Pancreas (tissue), 10 donors: ENCODE data around the gene MAFG. TPM values are rescaled to one million over a fixed set of nuclear protein-coding genes. Genes with fewer than 3 reads are reported as not detected.

Experiments used
- ATAC-seq, 4 donors: fragments of 200-7000 bp; cut with Tn5 transposase; one replicate each; pipeline versions ENCODE4 v1.8.0 to v1.9.1; 2020; ENCODE audit warnings: mild to moderate bottlenecking in 4 of 4, moderate library complexity in 4 of 4
- DNase-seq, 6 donors: peaks; one replicate each; pipeline ENCODE4 v3.0.0-alpha.2; 2020
- FAIRE-seq: peaks from 2 replicates; lab custom pipeline; 2012; peaks lifted over from hg19 to GRCh38; lab: Jason Lieb, UNC
- H3K27ac ChIP-seq, 4 donors: fragments of 200-600 bp; sonication (generic); 1 replicate in 3 of 4; 2 replicates in 1 of 4; pipeline versions ENCODE4 v1.5.0 to v1.8.0; 2020
- H3K27me3 ChIP-seq, 4 donors: fragments of 200-600 bp; one replicate each; pipeline ENCODE4 v1.8.0; 2021
- H3K36me3 ChIP-seq, 3 donors: fragments of 200-600 bp; sonication (generic) in 1 of 3; one replicate each; pipeline versions ENCODE4 v1.5.0 to v1.8.0; 2020 to 2021
- H3K4me1 ChIP-seq, 3 donors: fragments of 200-600 bp; one replicate each; pipeline ENCODE4 v1.8.0; 2021
- H3K4me3 ChIP-seq, 4 donors: fragments of 200-600 bp; sonication (generic) in 2 of 4; one replicate each; pipeline versions ENCODE4 v1.5.0 to v1.8.0; 2020 to 2021
- H3K9me3 ChIP-seq, 4 donors: fragments of 200-600 bp; one replicate each; pipeline ENCODE4 v1.8.0; 2021
- WGBS, 2 donors: extraction: QIAGEN DNeasy Blood & Tissue Kit; methylation state at CpG; one replicate each; pipeline ENCODE4 v1.1.7; 2013; 5-methylcytosine and 5-hydroxymethylcytosine counted together
- intact Hi-C, 3 donors: fragments of 100-400 bp; cut with DNase I; formaldehyde crosslinking; loops; one replicate each; pipeline versions ENCODE4 v1.11.1 to v1.14.2; 2022
- polyA plus RNA-seq, 2 donors: library from polyadenylated mRNA; stranded (reverse); fragments of 200-250 nt; gene quantifications; one replicate each; pipeline ENCODE4 v1.2.3, GENCODE V29; 2013
- total RNA-seq, 6 donors: library from RNA; stranded (reverse); fragmentation: NEBNext Ultra II Directional in 4 of 6; extraction: Animal tissue kit (Norgen Biotek cat#: 25700) in 4 of 6; gene quantifications; one replicate each; pipeline versions ENCODE4 v1.2.1 to v1.2.4, GENCODE V29; 2021 to 2023
- TF ChIP-seq, protein P1 (sequence below), 4 donors: fragments of 200-600 bp; sonication (generic) in 3 of 4; IDR thresholded peaks; one replicate each; pipeline versions ENCODE4 v1.5.0 to v1.8.0; 2021; ENCODE audit warnings: antibody characterized with exemption in 4 of 4
- donor health status: healthy with polysubstance abuse.
- donor health status: DM: no; HTN: no; CAD: no; lungs with moderate emphysema.
- donor health status: DM: no; HTN: no; CAD: no.
- donor health status: control.
- donor health status: control.
- donor health status: Bipolar disorder and iron deficiency.
- donor health status: DM: yes; HTN: yes; CAD: no.
- donor health status: DM: no; HTN: no; CAD: no.
- donor health status: DM: no; HTN: no; CAD: no.
- donor health status: DM: yes; HTN: yes; CAD: no.

Gene MAFG
- total and polyA plus RNA-seq, 8 donors, result 6.4 to 11.1 (median 8.0) TPM

DNA sequence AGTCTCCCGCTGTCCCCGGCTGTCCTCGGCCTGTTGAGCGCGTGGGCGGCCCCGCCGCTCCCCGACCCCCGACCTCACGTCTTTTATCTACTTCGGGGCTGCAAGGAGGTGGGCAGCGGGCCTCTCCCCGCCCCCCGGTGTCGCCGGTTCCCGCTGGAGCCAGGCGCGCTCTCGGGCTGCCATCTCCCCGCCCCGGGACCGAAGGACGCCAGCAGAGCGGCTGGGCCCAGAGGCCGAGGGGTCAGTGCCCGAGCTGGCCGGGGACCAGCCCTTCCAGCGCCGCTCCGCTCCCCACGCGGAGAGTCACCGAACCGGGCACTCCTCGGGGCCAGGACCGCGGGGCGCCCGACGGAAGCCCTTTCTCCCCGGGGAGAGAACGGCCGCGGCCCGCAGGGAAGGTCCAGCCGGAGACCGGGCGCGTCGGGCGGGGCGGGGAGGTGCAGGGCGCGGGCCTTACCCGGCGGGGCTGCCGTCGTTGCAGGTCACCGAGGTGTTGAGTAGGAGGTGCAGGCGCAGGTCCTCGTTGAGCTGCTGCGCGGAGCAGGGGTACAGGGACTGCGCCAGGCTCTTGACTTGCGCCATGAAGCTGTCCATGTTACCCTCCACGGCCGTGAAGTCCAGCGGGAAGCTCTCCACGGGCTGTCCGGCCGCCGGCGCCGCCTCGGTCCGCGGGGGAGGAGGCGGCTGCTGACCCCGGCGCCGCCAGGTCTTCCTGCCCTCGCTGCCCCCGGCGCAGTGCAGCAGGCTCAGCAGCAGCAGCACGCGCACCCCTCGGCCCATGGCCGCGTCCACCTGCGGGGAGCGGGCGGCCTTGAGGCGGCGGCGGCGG is 32.8 kb upstream of the MAFG start:
- TF ChIP-seq, protein P1, sequence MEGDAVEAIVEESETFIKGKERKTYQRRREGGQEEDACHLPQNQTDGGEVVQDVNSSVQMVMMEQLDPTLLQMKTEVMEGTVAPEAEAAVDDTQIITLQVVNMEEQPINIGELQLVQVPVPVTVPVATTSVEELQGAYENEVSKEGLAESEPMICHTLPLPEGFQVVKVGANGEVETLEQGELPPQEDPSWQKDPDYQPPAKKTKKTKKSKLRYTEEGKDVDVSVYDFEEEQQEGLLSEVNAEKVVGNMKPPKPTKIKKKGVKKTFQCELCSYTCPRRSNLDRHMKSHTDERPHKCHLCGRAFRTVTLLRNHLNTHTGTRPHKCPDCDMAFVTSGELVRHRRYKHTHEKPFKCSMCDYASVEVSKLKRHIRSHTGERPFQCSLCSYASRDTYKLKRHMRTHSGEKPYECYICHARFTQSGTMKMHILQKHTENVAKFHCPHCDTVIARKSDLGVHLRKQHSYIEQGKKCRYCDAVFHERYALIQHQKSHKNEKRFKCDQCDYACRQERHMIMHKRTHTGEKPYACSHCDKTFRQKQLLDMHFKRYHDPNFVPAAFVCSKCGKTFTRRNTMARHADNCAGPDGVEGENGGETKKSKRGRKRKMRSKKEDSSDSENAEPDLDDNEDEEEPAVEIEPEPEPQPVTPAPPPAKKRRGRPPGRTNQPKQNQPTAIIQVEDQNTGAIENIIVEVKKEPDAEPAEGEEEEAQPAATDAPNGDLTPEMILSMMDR (IDR thresholded peaks at IDR 0.05), result no peak
- no peaks in the 10 kb centered on the region for H3K36me3 ChIP-seq
- peaks cover 5 to 11% (median 5%) of the 10 kb centered on the region in 3 donors for H3K4me1 ChIP-seq
- H3K4me3 ChIP-seq, result peak overlapping the region in 2 of 4 donors; percentile 36 to 48
- ATAC-seq (peak in 3 of 4 donors; percentile 2 to 21 (median 17)), FAIRE-seq (no peak), DNase-seq (peak in 2 of 6 donors; percentile 47 to 83)
- intact Hi-C loops, result loop anchor here in 1 of 3 donors (5.0 kb wide), 1 partner anchor 57 kb away; no protein-coding TSS in a partner anchor
- H3K9me3 ChIP-seq, result no peaks in the 10 kb centered on the region
- no peak overlapping the region for H3K27ac ChIP-seq
- WGBS, 2 donors, result 4 to 5% methylated on average over 38 to 98 of the region's 98 CpGs
- peaks cover 0 to 9% (median 5%) of the 10 kb centered on the region in 4 donors for H3K27me3 ChIP-seq

DNA sequence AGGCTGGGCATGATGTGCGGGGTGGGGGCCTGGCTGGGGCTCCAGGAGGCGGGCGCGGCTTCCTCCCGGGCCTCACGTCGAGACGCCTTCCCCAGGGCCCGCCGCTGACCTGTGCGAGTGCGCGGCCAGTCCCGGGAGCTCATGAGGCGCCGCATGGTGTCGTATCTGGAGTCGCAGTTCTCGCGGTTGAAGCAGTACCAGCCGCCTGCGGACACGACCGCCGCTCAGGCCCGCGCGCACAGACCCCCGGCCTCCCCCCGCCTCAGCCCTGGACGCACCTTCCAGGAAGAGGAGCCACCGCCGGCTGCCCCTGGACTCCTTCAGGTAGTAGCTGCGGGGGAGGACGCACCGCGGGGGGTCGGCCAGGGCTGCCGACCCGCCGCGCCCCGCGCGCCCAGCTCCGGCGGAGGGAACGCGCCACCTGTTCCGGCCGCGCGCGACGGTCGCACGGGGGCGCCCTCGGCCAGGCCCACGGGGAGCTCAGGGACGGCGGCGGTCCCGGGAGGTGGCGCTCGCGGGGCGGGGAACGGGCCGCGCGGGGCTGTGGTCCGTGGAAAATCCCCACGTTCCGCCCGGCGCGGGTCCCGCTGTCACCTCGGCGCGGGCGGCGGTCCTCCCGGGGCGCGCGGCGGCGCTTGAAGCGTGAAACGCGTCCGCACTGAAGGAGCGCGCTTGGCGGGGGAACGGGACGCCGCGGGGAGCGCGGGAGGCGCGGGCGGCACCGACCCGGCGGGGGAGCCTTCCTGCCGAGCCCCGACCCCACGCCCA is 32.0 kb upstream of the MAFG start:
- H3K36me3 ChIP-seq, result no peaks in the 10 kb centered on the region
- TF ChIP-seq, protein P1 (IDR thresholded peaks at IDR 0.05), result peak; percentile 23 to 69 (median 60)
- H3K27ac ChIP-seq, result no peak overlapping the region
- FAIRE-seq (no peak), DNase-seq (peak; percentile 54 to 95 (median 78)), ATAC-seq (peak; percentile 92 to 97 (median 93))
- peaks cover 0 to 9% (median 5%) of the 10 kb centered on the region in 4 donors for H3K27me3 ChIP-seq
- intact Hi-C loops, result loop anchor here in 2 of 3 donors (5.0 to 10.0 kb wide), 2 partner anchors 55 to 58 kb away; no protein-coding TSS in a partner anchor
- peaks cover 5 to 11% (median 5%) of the 10 kb centered on the region in 3 donors for H3K4me1 ChIP-seq
- WGBS, 2 donors, result 2% methylated on average over 48 to 112 of the region's 112 CpGs
- no peaks in the 10 kb centered on the region for H3K9me3 ChIP-seq
- H3K4me3 ChIP-seq, result peak overlapping the region in 2 of 4 donors; percentile 36 to 48

DNA sequence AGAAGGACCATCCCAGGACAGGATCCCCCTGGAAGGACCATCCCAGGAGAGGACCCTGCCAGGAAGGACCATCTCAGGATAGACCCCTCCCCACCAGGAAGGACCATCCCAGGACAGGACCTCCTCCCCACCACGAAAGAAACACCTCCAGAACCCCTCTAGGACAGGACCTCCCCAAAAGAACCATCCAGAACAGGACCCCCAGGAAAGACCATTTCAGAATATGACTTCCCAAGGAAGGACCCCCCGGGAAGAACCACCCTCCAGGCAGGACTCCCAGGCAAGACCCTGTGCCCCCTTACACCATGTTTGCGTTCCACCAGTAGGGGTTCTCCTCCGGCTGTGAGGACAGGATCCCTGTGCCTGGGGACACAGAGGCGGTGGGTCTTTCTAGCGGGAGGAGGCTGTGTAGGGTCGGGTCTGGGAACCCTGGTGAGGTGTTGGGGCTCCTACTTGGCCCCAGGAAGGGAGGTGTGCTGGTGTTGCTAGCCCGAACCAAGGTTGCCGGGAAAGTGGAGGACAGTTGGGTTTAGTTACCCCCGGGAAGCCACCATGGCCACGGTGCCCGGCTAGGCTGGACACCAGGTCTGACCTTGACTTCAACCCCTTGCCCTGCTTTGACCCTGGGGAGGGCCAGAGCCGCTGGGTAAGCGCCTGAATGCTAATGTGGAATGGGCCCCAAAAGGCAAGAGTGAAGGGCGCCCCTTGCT is 31.3 kb upstream of the MAFG start:
- DNase-seq (no peak), FAIRE-seq (no peak), ATAC-seq (no peak)
- H3K27me3 ChIP-seq, result peaks cover 0 to 9% (median 5%) of the 10 kb centered on the region in 4 donors
- peak overlapping the region in 1 of 4 donors; percentile 48 for H3K4me3 ChIP-seq
- WGBS, 2 donors, result 46 to 50% methylated on average over 15 of the region's 15 CpGs
- no peak overlapping the region for H3K27ac ChIP-seq
- H3K36me3 ChIP-seq, result no peaks in the 10 kb centered on the region
- intact Hi-C loops, result loop anchor here in 1 of 3 donors (10.0 kb wide), 1 partner anchor 56 kb away; no protein-coding TSS in a partner anchor
- H3K4me1 ChIP-seq, result peaks cover 5 to 11% (median 5%) of the 10 kb centered on the region in 3 donors
- H3K9me3 ChIP-seq, result no peaks in the 10 kb centered on the region
- TF ChIP-seq, protein P1 (IDR thresholded peaks at IDR 0.05), result no peak

DNA sequence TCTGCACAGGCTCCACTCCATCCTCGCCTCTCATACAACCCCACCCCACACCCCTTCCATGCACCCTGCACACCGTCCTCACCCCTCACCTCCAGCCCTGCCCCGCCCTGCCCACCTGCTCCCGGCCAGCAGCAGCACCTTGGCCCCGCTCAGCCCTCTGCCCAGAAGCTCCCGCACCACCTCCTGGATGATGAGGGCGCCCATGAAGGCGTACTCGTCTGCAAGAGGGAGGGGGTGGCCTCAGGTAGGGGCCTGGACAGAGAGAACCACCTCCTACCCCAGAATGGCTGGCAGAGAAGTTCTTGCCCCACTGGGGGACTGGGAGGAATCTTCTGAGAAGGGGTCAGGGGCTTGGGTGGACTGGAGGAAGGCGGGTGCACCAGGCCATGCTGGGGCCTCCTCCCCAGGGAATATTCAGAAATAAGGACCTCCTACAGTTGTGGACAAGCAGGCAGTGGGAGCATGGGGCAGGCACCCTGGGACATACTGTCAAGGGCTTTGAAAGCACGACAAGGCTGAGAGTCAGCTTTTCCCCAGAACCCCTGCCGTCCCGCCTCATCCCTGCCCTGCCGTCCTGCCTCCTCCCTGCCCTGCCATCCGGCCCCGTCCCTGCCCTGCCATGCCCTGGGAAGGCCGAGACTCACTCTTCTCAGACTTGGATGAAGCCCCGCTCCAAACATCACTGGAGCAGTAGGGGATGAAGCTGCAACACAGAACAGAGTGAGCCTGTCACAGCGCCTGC is 30.3 kb upstream of the MAFG start:
- H3K27ac ChIP-seq, result no peak overlapping the region
- intact Hi-C loops, result loop anchor here in 1 of 3 donors (10.0 kb wide), 1 partner anchor 57 kb away; no protein-coding TSS in a partner anchor

More for the DNA sequence above, 30.3 kb upstream of the MAFG start:
- peaks cover 5 to 11% (median 5%) of the 10 kb centered on the region in 3 donors for H3K4me1 ChIP-seq
- peaks cover 0 to 9% (median 5%) of the 10 kb centered on the region in 4 donors for H3K27me3 ChIP-seq
- TF ChIP-seq, protein P1 (IDR thresholded peaks at IDR 0.05), result no peak
- FAIRE-seq (no peak), ATAC-seq (no peak), DNase-seq (no peak)
- no peaks in the 10 kb centered on the region for H3K36me3 ChIP-seq
- 76 to 85% methylated on average over 19 of the region's 19 CpGs for WGBS, 2 donors
- H3K4me3 ChIP-seq, result no peak overlapping the region
- H3K9me3 ChIP-seq, result no peaks in the 10 kb centered on the region
